SH-SY5Y (cell line): ENCODE data around the gene SERP1.

Source experiments
- GATA2 ChIP-seq: IDR thresholded peaks from 2 replicates; pipeline ENCODE4 v1.6.1; 2011; ENCODE audit warnings: mild to moderate bottlenecking, low read depth, low read length
- GATA3 ChIP-seq: IDR thresholded peaks from 2 replicates; pipeline ENCODE4 v1.6.1; 2011; ENCODE audit warnings: low read depth, mild to moderate bottlenecking, low read length, moderate library complexity

- TF ChIP-seq GATA3: no peak
- no peak for TF ChIP-seq GATA2
These were observed 37.9 kb downstream of the SERP1 start for GRCh38 chr3:150508401-150508800.
